ENCODE data around the gene VCP.

DNA sequence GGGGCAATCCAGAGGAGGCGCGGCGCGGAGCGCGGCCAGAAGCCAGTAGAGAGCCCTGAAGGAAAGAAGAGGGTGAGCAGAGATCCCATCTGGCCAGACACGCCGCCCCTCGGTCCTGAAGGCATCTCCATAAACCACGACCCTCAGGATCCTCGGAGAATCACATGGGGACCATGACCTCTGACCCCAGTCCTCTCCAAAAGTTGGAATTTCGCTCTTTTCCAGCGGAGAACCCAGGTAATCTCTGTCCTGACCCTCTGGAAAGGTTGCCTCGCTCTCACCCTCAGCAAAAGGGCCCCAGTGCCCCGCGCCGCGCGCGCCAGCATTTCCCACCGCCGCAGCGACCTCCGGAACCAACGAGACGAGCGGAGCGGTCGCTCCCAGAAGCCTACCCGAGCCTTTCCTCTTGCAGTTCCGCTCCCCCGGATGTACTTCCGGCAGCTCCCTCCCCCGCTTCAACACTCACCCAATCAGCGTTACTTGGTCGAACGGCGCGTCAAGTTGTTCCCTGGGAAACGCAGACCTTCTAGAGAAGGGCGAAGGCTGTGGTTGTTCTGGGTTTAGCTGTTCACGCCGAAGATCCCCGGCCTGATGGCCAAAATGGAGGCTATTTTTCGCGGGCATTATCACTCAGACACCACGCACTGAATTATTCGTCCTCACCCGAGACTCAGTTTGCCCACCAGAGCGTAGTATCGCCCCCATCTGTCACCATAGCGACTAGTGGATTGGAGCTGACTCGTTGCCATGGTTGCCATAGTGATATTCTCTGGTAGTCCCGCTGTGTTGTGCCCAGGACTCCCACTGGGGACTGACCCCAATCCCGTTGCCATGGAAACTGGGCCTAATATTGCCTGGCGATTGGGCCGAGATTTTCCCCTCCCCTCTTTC is 30.6 kb upstream of the VCP start, which contains the start of gene STOML2:
- TF ChIP-seq, protein P1, sequence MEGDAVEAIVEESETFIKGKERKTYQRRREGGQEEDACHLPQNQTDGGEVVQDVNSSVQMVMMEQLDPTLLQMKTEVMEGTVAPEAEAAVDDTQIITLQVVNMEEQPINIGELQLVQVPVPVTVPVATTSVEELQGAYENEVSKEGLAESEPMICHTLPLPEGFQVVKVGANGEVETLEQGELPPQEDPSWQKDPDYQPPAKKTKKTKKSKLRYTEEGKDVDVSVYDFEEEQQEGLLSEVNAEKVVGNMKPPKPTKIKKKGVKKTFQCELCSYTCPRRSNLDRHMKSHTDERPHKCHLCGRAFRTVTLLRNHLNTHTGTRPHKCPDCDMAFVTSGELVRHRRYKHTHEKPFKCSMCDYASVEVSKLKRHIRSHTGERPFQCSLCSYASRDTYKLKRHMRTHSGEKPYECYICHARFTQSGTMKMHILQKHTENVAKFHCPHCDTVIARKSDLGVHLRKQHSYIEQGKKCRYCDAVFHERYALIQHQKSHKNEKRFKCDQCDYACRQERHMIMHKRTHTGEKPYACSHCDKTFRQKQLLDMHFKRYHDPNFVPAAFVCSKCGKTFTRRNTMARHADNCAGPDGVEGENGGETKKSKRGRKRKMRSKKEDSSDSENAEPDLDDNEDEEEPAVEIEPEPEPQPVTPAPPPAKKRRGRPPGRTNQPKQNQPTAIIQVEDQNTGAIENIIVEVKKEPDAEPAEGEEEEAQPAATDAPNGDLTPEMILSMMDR (IDR thresholded peaks at IDR 0.05): peak in 2 of 4 experiments; percentile 24 to 48
- peak; percentile 47 to 66 for TF ChIP-seq POLR2A (IDR thresholded peaks at IDR 0.05)
